IPS-11a (cell line): Measurements from ENCODE around the gene TOR3A.
"Not testable (repeated sequence)": the region's sequence is repeated elsewhere in the genome, so short reads cannot be mapped to it uniquely, and the experiment has no call there.

Experiments
- H3K4me3 ChIP-seq: one replicate; pipeline ENCODE4 v1.5.1; 2013; ENCODE audit warnings: low read depth, low read length, control low read depth

Gene TOR3A

GRCh38 chr1:179081687-179082332 lies at the start of gene TOR3A:
Gene TOR3A, plus strand, starts transcription at chr1:179082070. Its CDS starts 59 bp downstream, at chr1:179082129.
- H3K4me3 ChIP-seq = peak within 1 kb of the TSS; percentile 62

DNA sequence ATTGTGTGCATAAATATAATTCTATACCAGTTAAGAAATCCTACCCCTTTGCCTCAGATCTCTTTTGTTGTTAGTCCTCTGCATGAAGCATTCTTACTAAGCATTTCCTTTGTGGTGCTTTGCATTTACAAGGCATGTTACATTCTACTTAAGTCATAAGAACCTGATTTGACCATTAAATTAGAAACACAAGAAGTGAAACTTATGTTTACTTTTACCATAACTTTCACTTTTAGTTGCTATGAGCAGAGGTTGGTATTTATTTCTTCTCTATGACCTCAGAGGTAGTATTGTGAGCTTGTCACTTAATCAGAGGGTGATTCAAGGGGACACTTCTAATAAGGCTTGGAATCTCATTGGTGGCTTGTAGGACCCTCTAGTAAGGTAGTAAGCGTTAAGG lies 47.1 kb upstream of the TOR3A start:
- H3K4me3 ChIP-seq = no peak overlapping the region

DNA sequence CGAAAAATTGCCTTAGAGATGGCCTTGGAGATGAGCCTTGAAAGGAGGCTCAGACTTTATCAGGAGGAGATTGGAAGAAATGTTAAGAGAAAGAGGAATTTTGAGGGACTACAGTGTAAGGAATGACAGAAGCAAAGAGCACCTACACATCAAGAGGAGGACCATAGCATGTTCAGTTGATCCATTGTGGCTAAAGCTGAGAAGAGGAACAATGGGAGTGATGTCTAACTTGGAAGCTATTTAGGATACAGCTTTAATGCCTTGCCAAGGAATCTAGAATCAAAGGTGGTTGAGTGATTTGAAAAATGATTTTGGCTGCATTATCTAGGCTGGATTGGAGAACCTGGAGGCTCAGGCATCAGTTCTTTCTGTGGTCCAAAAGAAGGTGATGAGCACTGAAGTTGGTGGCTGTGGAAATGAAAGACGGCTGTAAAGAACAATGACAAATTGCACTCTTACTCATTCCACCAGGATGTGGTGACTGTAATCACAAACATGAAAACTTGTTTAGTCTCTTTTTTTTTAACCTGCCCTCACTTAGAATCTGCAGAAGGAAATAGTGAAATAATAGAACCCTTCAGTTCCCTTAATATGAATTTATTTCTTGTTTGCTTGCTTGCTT lies 44.9 kb upstream of the TOR3A start:
- no peak overlapping the region for H3K4me3 ChIP-seq

DNA sequence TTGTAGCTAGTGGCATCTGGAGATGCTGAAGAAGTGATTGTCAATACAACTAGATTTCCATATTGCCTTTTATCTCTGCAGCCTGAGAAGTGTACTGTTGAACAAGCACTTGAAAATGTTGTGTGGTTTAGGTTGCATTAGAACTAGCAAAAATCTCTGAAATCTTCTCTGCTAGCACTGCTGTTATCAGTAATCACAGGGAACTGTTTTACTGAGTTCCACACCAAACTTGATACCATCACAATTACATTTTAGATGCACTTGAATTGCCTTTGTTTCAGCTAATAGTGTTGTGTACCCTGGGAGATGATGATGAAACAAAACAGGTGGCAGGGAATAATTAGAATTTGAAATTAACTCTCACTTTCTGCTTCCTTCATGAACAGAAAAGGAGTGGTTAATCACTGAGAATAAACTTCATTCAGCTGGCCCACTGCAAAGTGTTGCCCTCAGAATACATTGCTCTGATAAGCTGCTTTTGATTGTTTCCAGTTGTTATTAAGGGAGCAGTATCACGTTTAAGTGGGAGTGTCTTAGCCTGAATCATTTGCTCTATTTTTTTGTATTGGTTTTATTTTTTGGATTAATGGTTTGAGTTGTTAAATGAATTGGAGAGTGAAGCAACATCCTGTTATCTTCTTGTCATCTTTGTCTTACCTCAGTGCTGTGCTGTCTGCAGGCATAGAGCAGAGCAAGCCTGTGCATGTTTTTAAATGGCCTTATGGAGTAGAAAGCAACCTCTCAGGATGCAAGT lies 43.2 kb upstream of the TOR3A start:
- H3K4me3 ChIP-seq = no peak overlapping the region

DNA sequence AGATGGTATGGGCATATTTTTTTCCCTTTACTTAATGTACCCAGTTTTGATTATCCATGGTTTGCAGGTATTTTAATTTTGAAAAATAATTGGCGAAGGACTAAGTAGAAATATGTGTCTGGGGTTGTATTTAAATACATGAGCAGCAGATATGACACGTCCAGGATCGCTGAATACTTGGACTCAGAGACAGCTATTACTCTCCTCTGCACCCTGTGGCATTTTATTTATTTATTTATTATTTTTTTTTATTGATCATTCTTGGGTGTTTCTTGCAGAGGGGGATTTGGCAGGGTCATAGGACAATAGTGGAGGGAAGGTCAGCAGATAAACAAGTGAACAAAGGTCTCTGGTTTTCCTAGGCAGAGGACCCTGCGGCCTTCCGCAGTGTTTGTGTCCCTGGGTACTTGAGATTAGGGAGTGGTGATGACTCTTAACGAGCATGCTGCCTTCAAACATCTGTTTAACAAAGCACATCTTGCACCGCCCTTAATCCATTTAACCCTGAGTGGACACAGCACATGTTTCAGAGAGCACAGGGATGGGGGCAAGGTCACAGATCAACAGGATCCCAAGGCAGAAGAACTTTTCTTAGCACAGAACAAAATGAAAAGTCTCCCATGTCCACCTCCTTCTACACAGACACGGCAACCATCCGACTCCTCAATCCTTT lies 42.2 kb upstream of the TOR3A start:
- not testable (repeated sequence) for H3K4me3 ChIP-seq

GRCh38 chr1:179040175-179040551 lies 41.7 kb upstream of the TOR3A start:
- H3K4me3 ChIP-seq = not testable (repeated sequence)

GRCh38 chr1:179042087-179042486 lies 39.8 kb upstream of the TOR3A start:
- no peak overlapping the region for H3K4me3 ChIP-seq

- H3K4me3 ChIP-seq = no peak overlapping the region
Observed at GRCh38 chr1:179042700-179043099, 39.2 kb upstream of the TOR3A start.

DNA sequence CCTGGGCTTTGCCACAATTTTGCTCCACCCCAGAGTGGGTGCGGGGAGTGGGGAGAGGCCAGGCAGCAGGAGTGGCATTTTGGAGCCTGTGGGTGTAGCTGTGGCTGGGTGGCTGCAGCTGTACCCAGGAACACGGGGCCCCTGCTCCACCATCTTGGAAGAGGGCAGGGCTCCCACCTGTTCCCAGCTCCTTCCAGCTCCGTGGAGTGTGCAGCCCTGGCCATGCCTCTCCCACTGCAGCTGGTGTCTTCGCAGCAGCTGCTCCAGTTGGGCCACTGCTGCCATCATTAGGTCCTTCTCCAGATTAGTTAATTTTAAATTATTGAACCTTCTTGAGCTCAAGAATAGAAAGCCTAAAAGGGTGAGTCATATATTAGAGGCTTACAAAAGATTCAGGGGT lies 38.6 kb upstream of the TOR3A start:
- no peak overlapping the region for H3K4me3 ChIP-seq

DNA sequence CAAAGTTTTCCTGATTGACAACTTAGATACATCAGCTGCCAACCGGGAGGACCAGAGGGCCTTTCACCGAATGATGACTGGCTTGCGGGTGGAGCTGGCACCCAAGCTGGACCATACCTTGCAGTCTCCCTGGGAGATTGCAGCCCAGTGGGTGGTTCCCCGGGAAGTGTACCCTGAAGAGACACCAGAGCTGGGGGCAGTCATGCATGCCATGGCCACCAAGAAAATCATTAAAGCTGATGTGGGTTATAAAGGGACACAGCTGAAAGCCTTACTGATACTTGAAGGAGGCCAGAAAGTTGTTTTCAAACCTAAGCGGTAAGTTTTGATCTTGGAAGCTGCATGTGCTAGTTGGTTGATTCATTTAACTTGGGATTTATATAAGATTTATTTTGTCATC lies 38.0 kb upstream of the TOR3A start:
- no peak overlapping the region for H3K4me3 ChIP-seq

DNA sequence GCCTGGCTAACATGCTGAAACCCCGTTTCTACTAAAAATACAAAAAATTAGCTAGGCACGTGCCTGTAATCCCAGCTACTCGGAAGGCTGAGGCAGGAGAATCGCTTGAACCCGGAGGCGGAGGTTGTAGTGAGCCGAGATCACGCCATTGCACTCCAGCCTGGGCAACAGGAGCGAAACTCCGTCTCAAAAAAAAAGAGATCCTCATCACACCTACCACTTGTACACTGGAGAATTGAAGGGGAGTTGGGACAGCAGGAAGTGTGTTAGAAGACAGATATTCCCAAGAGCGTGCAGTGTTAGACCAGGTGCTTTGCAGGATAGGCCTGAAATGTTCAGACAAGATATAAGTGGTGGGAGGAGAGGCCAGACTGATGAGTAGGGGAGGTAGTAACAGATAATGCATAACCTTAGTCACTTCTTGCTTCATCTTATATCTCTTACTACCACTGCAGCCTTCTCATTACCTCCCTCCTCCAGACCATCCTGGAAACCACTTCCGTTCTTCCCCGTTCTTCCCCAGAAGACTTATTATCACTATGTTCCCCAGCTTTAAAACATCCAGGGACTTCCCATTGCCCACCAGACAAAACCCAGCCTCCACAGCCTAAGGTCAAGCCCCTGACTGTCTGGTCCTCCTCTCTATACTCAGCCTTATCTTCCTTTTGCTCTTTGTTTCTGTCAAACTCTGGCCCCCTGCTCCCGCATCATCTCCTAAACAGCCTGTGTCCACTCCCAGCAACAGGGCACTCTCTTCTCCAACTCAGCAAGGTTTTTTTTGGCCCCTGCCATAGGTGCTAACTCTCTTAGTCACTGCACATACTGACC lies 34.8 kb upstream of the TOR3A start:
- no peak overlapping the region for H3K4me3 ChIP-seq

DNA sequence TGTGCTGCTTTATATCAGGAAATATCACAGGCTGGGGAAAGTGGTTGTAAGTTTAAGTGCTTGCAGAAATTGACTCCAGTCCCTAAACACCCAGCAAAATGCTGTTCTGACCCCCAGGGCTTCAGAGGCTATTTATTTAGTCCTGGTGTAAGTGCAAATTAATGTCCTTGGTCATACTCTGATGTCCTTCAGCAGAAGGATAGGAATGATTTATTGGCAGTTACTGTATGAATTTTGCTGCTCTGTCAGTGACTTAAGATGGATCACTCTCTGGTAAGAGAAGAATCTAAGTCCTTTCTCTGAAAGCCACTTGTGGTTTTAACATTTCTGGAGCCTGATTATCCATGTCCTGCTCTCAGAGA lies 34.3 kb upstream of the TOR3A start:
- no peak overlapping the region for H3K4me3 ChIP-seq

DNA sequence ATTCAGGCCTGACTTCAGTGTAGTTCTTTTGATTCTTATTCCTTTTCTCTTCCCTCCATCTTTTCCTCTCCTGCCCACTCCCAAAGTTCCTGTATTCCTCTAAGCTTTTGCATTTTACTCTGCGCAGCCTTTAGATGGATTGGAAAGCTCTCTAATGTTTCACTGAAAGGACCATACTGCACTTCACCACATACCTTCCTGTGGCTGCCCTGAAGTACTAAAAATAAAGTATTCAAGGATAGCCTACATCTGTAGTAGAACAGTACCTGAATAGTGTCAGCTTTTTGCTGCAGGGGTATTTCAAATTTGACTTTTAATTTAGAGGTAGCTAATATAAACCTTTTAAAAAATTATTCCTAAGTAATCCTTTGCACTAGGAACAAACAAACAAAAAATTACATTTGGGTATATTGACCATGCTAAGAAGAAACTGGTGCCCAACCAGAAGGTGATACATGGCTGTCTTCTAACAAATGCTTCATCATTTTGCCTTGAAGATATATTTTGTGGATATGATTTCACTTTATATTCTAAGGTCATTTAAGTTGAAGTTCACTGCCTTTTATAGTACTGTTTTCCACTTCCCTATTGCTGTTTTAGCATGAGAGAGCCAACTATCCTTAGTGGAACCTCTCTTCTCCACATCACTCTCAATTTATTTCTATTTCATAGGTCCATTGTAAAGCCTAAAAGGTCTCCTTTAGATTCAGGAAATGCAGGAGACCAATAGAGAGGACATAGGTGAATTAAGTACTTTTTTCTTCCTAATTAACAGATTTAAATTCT lies 33.3 kb upstream of the TOR3A start:
- no peak overlapping the region for H3K4me3 ChIP-seq

- H3K4me3 ChIP-seq = no peak overlapping the region
Observed at GRCh38 chr1:179052776-179053175, 29.1 kb upstream of the TOR3A start.

DNA sequence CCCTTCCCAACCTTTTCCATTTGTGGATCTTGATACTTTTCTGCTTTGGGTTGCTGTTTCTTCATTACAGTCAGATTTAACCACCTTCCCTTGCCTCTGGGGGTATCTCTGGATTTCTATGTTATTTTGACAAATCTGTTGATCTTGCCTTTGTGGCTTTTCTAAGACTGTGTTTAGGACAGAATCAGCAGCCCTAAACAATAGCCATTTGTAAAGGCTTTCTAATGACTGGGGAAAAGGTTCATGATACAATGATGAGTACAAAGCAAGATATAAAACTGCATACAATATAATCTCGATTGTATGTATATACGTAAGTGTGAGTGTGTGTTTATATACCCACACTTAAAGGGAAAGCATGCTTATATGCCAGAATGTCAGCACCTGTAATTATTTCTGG lies 28.4 kb upstream of the TOR3A start:
- H3K4me3 ChIP-seq = no peak overlapping the region

GRCh38 chr1:179055937-179056336 lies 25.9 kb upstream of the TOR3A start:
- H3K4me3 ChIP-seq = no peak overlapping the region

- H3K4me3 ChIP-seq = no peak overlapping the region
Observed at GRCh38 chr1:179058487-179059483, 23.1 kb upstream of the TOR3A start.

GRCh38 chr1:179061360-179062282 lies 20.2 kb upstream of the TOR3A start:
- H3K4me3 ChIP-seq = no peak overlapping the region
